GM21576 (cell line): ENCODE results near the gene KCNS3.
A peak's percentile ranks its signal among the peaks of the same experiment; 100 is the strongest.
"Not testable (repeated sequence)": the region's sequence is repeated elsewhere in the genome, so short reads cannot be mapped to it uniquely, and the experiment has no call there.

Experiments
- ATAC-seq: cut with Tn5 transposase; IDR thresholded peaks from one replicate; pipeline ENCODE4 v1.9.1; 2021; ENCODE audit warnings: mild to moderate bottlenecking, moderate library complexity; ENCODE audit not compliant: unreplicated experiment

Gene KCNS3

GRCh38 chr2:17936599-17936998 is 58.1 kb downstream of the KCNS3 start:
- no peak for ATAC-seq

- ATAC-seq, result no peak
These were observed 61.7 kb downstream of the KCNS3 start for GRCh38 chr2:17940091-17940630.

GRCh38 chr2:17943444-17943843 is 65.0 kb downstream of the KCNS3 start:
- no peak for ATAC-seq

GRCh38 chr2:17947113-17947512 is 68.6 kb downstream of the KCNS3 start:
- ATAC-seq, result no peak

GRCh38 chr2:17950006-17950405 is 71.5 kb downstream of the KCNS3 start:
- no peak for ATAC-seq

- no peak for ATAC-seq
These were observed 73.1 kb downstream of the KCNS3 start for GRCh38 chr2:17951563-17951962.

GRCh38 chr2:17958466-17959092 is 80.1 kb downstream of the KCNS3 start:
- ATAC-seq, result no peak

- no peak for ATAC-seq
These were observed 80.9 kb downstream of the KCNS3 start for GRCh38 chr2:17959356-17959755.

GRCh38 chr2:17959833-17960232 is 81.4 kb downstream of the KCNS3 start:
- ATAC-seq, result peak; percentile 62

GRCh38 chr2:17960925-17961324 is 82.5 kb downstream of the KCNS3 start:
- ATAC-seq, result no peak

GRCh38 chr2:17961789-17962188 is 83.3 kb downstream of the KCNS3 start:
- no peak for ATAC-seq

- ATAC-seq, result no peak
These were observed 84.4 kb downstream of the KCNS3 start for GRCh38 chr2:17962876-17963275.

- ATAC-seq, result not testable (repeated sequence)
These were observed 85.1 kb downstream of the KCNS3 start for GRCh38 chr2:17963571-17963970.

GRCh38 chr2:17965196-17965595 is 86.7 kb downstream of the KCNS3 start:
- ATAC-seq, result no peak

GRCh38 chr2:17966798-17967197 is 88.3 kb downstream of the KCNS3 start:
- ATAC-seq, result no peak

- ATAC-seq, result no peak
These were observed 91.2 kb downstream of the KCNS3 start for GRCh38 chr2:17969661-17970060.

- ATAC-seq, result no peak
These were observed 93.2 kb downstream of the KCNS3 start for GRCh38 chr2:17971531-17972125.

- no peak for ATAC-seq
These were observed 94.5 kb downstream of the KCNS3 start for GRCh38 chr2:17972991-17973390.

GRCh38 chr2:17975401-17975800 is 96.9 kb downstream of the KCNS3 start:
- no peak for ATAC-seq

GRCh38 chr2:17976871-17977746 is 98.6 kb downstream of the KCNS3 start:
- ATAC-seq, result no peak

GRCh38 chr2:17979707-17980106 is 101.2 kb downstream of the KCNS3 start:
- ATAC-seq, result no peak

GRCh38 chr2:17981936-17982335 is 103.5 kb downstream of the KCNS3 start:
- no peak for ATAC-seq
